Ovary (tissue), 9 donors: ENCODE measurements around the gene CNNM2. TPM values are rescaled to one million over a fixed set of nuclear protein-coding genes. Genes with fewer than 3 reads are reported as not detected.

ENCODE experiments used
- polyA plus RNA-seq, 2 donors: library from polyadenylated mRNA; stranded (reverse); fragments of 200-250 nt in 1 of 2; fragments of 350-450 nt in 1 of 2; fragmentation: Illumina TruSeq in 1 of 2; extraction: RNeasy Lipid Tissue Mini Kit (QIAGEN cat#74804) in 1 of 2; gene quantifications; one replicate each; pipeline ENCODE4 v1.2.3, GENCODE V29; 2013 to 2014
- small RNA-seq: library from RNA; depleted of rRNA; stranded (forward); fragments of <200 nt; gene quantifications from one replicate; pipeline ENCODE3, GENCODE V24; 2016
- total RNA-seq, 7 donors: library from RNA; depleted of rRNA in 2 of 7; stranded (reverse); fragments of >200 nt in 2 of 7; fragmentation: NEBNext Ultra II Directional in 3 of 7; extraction: Animal tissue kit (Norgen Biotek cat#: 25700) in 3 of 7; gene quantifications; one replicate each; pipeline versions ENCODE4 v1.1.0 to v1.2.4, GENCODE V29; 2016 to 2023
- donor health status: DM: no; HTN: no; CAD: no; lungs with moderate emphysema.
- donor health status: DM: no; HTN: no; CAD: no.
- donor health status: Bipolar disorder and iron deficiency.
- donor health status: DM: yes; HTN: yes; CAD: no.
- donor health status: DM: no; HTN: no; CAD: no.
- donor health status: DM: yes; HTN: yes; CAD: no.

CNNM2 gene
- total and polyA plus RNA-seq, 9 donors: 5.4 to 15.0 (median 8.9) TPM

Small RNA genes lying within 50 kb of the gene (small RNA-seq; reads per million reads assigned to genes)
- gene AS3MT: not detected
- gene RF00026: not detected
- not detected for gene RF02271

Other genes with a start within 250 kb of the CNNM2 start
- gene ARL3, start 203.9 kb upstream of the CNNM2 start, total RNA-seq: 10 to 100 TPM in 6 of 7 donors, 1 to 10 TPM in 1; 9.5 to 25.6 (median 23.3) TPM
- gene ARL3, start 203.9 kb upstream of the CNNM2 start, polyA plus RNA-seq: 10 to 100 TPM; 23.0 to 23.9 TPM
- 10 to 100 TPM in 6 of 7 donors, 1 to 10 TPM in 1; 8.7 to 31.2 (median 20.3) TPM for gene SFXN2, start 203.7 kb upstream of the CNNM2 start, total RNA-seq
- 10 to 100 TPM in 1 of 2 donors, 1 to 10 TPM in 1; 6.2 to 11.8 TPM for gene SFXN2, start 203.7 kb upstream of the CNNM2 start, polyA plus RNA-seq
- gene WBP1L, start 174.3 kb upstream of the CNNM2 start, total RNA-seq: 10 to 100 TPM; 45.5 to 71.8 (median 51.3) TPM
- 10 to 100 TPM; 40.6 to 46.5 TPM for gene WBP1L, start 174.3 kb upstream of the CNNM2 start, polyA plus RNA-seq
- gene CYP17A1, start 80.9 kb upstream of the CNNM2 start, total RNA-seq: 10 to 100 TPM in 2 of 7 donors, 1 to 10 TPM in 1, under 1 TPM in 3, not detected in 1; 0.40 to 32.1 (median 1.0) TPM
- gene CYP17A1, start 80.9 kb upstream of the CNNM2 start, polyA plus RNA-seq: 100 to 1,000 TPM in 1 of 2 donors, 10 to 100 TPM in 1; 30.8 to 348 TPM
- gene BORCS7, start 64.0 kb upstream of the CNNM2 start, total RNA-seq: 10 to 100 TPM; 20.5 to 35.4 (median 25.2) TPM
- gene BORCS7, start 64.0 kb upstream of the CNNM2 start, polyA plus RNA-seq: 10 to 100 TPM; 16.5 to 28.7 TPM
- 1 to 10 TPM; 1.5 to 6.4 (median 4.9) TPM for gene AS3MT, start 48.8 kb upstream of the CNNM2 start, total RNA-seq
- gene AS3MT, start 48.8 kb upstream of the CNNM2 start, polyA plus RNA-seq: 10 to 100 TPM in 1 of 2 donors, 1 to 10 TPM in 1; 6.0 to 32.8 TPM